ENCODE results near the gene AFF1. TPM values are rescaled to one million over a fixed set of nuclear protein-coding genes. Genes with fewer than 3 reads are reported as not detected.

The AFF1 gene
- total and polyA plus RNA-seq, 2 donors (not counting 1 experiment from before 2014, with no cell fraction given), result 15.5 to 21.1 TPM

DNA sequence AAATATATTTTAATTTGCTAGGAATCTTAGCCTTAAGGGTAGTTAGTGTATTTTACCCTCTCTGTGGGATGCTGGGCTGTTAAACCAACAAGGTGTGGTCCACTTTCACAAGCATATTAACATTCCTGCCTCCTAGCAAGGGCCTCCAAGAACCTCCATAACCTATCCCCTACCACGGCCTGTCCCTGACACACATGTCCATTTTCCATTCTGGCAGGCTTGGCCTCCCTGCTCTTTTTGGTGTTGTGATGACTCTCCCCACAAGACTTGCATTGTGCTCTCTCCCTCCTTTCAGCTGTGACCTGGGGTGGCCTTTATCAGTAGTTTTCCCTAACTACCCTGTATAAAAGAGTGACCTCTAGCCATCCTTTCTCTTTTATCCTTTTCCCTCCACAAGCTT, 165.4 kb downstream of the AFF1 start:
- Histone ChIP-seq H3K9me3 (ENCODE audit: control insufficient read depth, insufficient read depth, low read depth, low read length) (no peaks in the 10 kb centered on the region), H3K36me3 (ENCODE audit: control insufficient read depth, insufficient read depth, low read length) (no peaks in the 10 kb centered on the region), H2AFZ (ENCODE audit: low read length) (no peak overlapping the region), H3K4me2 (ENCODE audit: extremely low read depth, insufficient read depth, low read length) (no peak overlapping the region), H3K27ac (ENCODE audit: insufficient read depth, low read length) (no peak overlapping the region), H3K79me2 (ENCODE audit: control insufficient read depth, insufficient read depth, low read length) (no peaks in the 10 kb centered on the region), H4K20me1 (ENCODE audit: control insufficient read depth, extremely low read depth, insufficient read depth, low read length) (no peaks in the 10 kb centered on the region), H3K4me3 (replicated peaks in 1 of 4; ENCODE audit: control extremely low read depth in 1 of 4, insufficient read depth in 1 of 4, low read depth in 3 of 4, low read length in 4 of 4) (no peak overlapping the region), H3K4me1 (ENCODE audit: control insufficient read depth, extremely low read depth, insufficient read depth, low read length) (peaks cover 10% of the 10 kb centered on the region), H3K9ac (ENCODE audit: insufficient read depth, low read length) (no peak overlapping the region), H3K27me3 (ENCODE audit: control insufficient read depth, insufficient read depth, low read length) (no peaks in the 10 kb centered on the region)
- no peak for DNase-seq (ENCODE audit: low read depth in 2 of 2)
- TF ChIP-seq EZH2 (IDR thresholded peaks at IDR 0.05; ENCODE audit: low read length, missing control alignments), result no peak
- TF ChIP-seq, protein P1, sequence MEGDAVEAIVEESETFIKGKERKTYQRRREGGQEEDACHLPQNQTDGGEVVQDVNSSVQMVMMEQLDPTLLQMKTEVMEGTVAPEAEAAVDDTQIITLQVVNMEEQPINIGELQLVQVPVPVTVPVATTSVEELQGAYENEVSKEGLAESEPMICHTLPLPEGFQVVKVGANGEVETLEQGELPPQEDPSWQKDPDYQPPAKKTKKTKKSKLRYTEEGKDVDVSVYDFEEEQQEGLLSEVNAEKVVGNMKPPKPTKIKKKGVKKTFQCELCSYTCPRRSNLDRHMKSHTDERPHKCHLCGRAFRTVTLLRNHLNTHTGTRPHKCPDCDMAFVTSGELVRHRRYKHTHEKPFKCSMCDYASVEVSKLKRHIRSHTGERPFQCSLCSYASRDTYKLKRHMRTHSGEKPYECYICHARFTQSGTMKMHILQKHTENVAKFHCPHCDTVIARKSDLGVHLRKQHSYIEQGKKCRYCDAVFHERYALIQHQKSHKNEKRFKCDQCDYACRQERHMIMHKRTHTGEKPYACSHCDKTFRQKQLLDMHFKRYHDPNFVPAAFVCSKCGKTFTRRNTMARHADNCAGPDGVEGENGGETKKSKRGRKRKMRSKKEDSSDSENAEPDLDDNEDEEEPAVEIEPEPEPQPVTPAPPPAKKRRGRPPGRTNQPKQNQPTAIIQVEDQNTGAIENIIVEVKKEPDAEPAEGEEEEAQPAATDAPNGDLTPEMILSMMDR (conservative IDR thresholded peaks at IDR 0.05 in 1 of 2, IDR thresholded peaks at IDR 0.05 in 1 of 2; ENCODE audit: low read depth in 1 of 2, low read length in 2 of 2), result no peak

DNA sequence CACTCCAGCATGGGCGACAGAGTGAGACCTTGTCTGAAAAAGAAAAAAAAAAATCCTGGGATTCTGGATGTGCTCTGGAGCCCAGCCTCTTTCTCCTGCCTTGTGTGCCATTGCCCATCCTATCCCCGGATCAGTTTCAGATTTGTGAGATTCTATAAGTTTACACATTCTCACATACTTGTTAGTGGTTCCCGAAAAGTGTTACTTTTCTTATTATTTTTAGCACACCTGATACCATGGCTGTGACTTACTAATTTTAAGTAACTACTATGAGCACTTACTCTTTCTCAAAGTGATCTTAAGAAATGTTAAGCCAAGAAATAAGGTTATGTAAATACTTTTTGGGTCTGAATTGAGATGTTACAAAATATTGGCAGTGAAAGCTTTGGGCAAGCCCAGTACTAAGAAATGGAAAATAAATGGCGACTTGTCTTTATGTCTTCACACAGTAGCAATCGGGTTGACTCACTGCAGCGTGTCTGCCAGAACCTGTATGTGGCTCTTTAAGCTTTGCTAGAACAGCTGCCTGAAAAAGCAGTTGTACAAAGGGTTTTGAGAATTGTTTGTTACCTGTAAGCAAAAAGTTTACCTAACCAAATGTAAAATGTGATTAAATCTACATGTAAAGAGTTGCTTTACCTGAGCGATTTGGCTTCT, 166.9 kb downstream of the AFF1 start:
- H3K9me3 ChIP-seq (ENCODE audit: control insufficient read depth, insufficient read depth, low read depth, low read length), result no peaks in the 10 kb centered on the region
- no peak overlapping the region for H2AFZ ChIP-seq (ENCODE audit: low read length)
- peaks cover 10% of the 10 kb centered on the region for H3K4me1 ChIP-seq (ENCODE audit: control insufficient read depth, extremely low read depth, insufficient read depth, low read length)
- no peak overlapping the region for H3K4me3 ChIP-seq (replicated peaks in 1 of 4; ENCODE audit: control extremely low read depth in 1 of 4, insufficient read depth in 1 of 4, low read depth in 3 of 4, low read length in 4 of 4)
- peak; percentile 37 to 53 for DNase-seq (ENCODE audit: low read depth in 2 of 2)
- no peaks in the 10 kb centered on the region for H3K79me2 ChIP-seq (ENCODE audit: control insufficient read depth, insufficient read depth, low read length)
- H3K27ac ChIP-seq (ENCODE audit: insufficient read depth, low read length), result no peak overlapping the region
- H3K9ac ChIP-seq (ENCODE audit: insufficient read depth, low read length), result no peak overlapping the region
- H3K4me2 ChIP-seq (ENCODE audit: extremely low read depth, insufficient read depth, low read length), result no peak overlapping the region
- H3K36me3 ChIP-seq (ENCODE audit: control insufficient read depth, insufficient read depth, low read length), result no peaks in the 10 kb centered on the region
- TF ChIP-seq, protein P1 (conservative IDR thresholded peaks at IDR 0.05 in 1 of 2, IDR thresholded peaks at IDR 0.05 in 1 of 2; ENCODE audit: low read depth in 1 of 2, low read length in 2 of 2), result no peak
- H3K27me3 ChIP-seq (ENCODE audit: control insufficient read depth, insufficient read depth, low read length), result no peaks in the 10 kb centered on the region
- no peaks in the 10 kb centered on the region for H4K20me1 ChIP-seq (ENCODE audit: control insufficient read depth, extremely low read depth, insufficient read depth, low read length)

DNA sequence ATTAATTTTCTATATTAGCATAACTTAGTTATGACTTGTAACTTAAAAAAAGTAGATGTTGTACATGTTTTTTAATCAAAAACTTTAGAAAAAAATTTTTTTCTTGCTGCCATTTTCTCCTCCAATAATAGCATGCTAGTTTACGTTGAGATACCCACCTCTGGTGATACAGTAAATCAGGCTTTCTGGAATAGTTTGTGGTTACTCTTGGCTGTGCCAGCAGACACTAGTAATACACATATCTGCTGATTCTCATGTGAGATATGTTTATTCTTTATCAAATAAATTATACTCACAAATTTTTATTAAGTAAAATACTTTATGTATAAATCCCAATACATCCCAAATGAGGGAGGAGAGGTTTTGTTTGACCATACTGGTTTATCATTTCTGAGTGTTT, 168.3 kb downstream of the AFF1 start:
- Histone ChIP-seq H3K9ac (ENCODE audit: insufficient read depth, low read length) (peak overlapping the region; percentile 16), H3K4me1 (ENCODE audit: control insufficient read depth, extremely low read depth, insufficient read depth, low read length) (peaks cover 17% of the 10 kb centered on the region), H3K27me3 (ENCODE audit: control insufficient read depth, insufficient read depth, low read length) (no peaks in the 10 kb centered on the region), H3K4me2 (ENCODE audit: extremely low read depth, insufficient read depth, low read length) (peak overlapping the region; percentile 54), H3K27ac (ENCODE audit: insufficient read depth, low read length) (peak overlapping the region; percentile 89), H3K9me3 (ENCODE audit: control insufficient read depth, insufficient read depth, low read depth, low read length) (no peaks in the 10 kb centered on the region), H2AFZ (ENCODE audit: low read length) (no peak overlapping the region), H4K20me1 (ENCODE audit: control insufficient read depth, extremely low read depth, insufficient read depth, low read length) (no peaks in the 10 kb centered on the region), H3K36me3 (ENCODE audit: control insufficient read depth, insufficient read depth, low read length) (no peaks in the 10 kb centered on the region), H3K4me3 (replicated peaks in 1 of 4; ENCODE audit: control extremely low read depth in 1 of 4, insufficient read depth in 1 of 4, low read depth in 3 of 4, low read length in 4 of 4) (peak overlapping the region in 1 of 4 experiments; percentile 11), H3K79me2 (ENCODE audit: control insufficient read depth, insufficient read depth, low read length) (no peaks in the 10 kb centered on the region)
- peak in 1 of 2 donors; percentile 51 for DNase-seq (ENCODE audit: low read depth in 2 of 2)
- TF ChIP-seq, protein P1 (conservative IDR thresholded peaks at IDR 0.05 in 1 of 2, IDR thresholded peaks at IDR 0.05 in 1 of 2; ENCODE audit: low read depth in 1 of 2, low read length in 2 of 2), result no peak
- no peak for TF ChIP-seq EZH2 (IDR thresholded peaks at IDR 0.05; ENCODE audit: low read length, missing control alignments)
